ENCODE data around the gene TPGS2.

DNA sequence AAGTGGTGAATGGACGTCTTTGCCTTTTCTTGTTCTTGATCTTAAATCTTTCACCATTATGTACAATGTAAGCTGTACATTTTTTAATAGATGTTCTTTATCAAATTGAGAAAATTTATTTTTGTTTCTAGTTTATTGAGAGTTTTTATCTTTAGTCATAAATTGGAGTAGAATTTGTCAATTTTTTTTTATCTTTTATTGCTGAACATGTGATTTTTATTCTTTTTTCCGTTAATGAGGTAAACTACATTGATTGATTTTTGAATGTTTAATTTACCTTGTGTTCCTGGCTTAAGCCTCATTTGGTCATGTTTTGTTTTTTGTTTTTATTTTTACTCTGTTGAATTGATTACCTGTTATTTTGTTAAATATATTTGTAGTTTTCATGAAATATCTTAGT lies 19.8 kb upstream of the TPGS2 start:
- TF ChIP-seq, protein P1, sequence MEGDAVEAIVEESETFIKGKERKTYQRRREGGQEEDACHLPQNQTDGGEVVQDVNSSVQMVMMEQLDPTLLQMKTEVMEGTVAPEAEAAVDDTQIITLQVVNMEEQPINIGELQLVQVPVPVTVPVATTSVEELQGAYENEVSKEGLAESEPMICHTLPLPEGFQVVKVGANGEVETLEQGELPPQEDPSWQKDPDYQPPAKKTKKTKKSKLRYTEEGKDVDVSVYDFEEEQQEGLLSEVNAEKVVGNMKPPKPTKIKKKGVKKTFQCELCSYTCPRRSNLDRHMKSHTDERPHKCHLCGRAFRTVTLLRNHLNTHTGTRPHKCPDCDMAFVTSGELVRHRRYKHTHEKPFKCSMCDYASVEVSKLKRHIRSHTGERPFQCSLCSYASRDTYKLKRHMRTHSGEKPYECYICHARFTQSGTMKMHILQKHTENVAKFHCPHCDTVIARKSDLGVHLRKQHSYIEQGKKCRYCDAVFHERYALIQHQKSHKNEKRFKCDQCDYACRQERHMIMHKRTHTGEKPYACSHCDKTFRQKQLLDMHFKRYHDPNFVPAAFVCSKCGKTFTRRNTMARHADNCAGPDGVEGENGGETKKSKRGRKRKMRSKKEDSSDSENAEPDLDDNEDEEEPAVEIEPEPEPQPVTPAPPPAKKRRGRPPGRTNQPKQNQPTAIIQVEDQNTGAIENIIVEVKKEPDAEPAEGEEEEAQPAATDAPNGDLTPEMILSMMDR (IDR thresholded peaks at IDR 0.05), result no peak
- no peak for TF ChIP-seq POLR2A (IDR thresholded peaks at IDR 0.05)
- TF ChIP-seq EP300 (IDR thresholded peaks at IDR 0.05), result no peak
